Left lung (tissue), 10 donors: ENCODE results near the gene VMP1. TPM values are rescaled to one million over a fixed set of nuclear protein-coding genes. Genes with fewer than 3 reads are reported as not detected.
"Not testable (repeated sequence)": the region's sequence is repeated elsewhere in the genome, so short reads cannot be mapped to it uniquely, and the experiment has no call there.

Experiments used
- ATAC-seq: fragments of 200-7000 bp; cut with Tn5 transposase; one replicate; pipeline ENCODE4 v1.9.1; 2020; ENCODE audit warnings: moderate library complexity
- DNase-seq, 4 donors: peaks; one replicate each; pipeline ENCODE4 v3.0.0-alpha.2; 2013 to 2020
- H3K27ac ChIP-seq, 2 donors: fragments of 200-600 bp; sonication (generic) in 1 of 2; one replicate each; pipeline versions ENCODE4 v1.5.0 to v1.8.0; 2020 to 2021
- H3K27me3 ChIP-seq, 2 donors: fragments of 200-600 bp; sonication (generic) in 1 of 2; one replicate each; pipeline versions ENCODE4 v1.5.0 to v1.8.0; 2020 to 2021
- H3K36me3 ChIP-seq, 2 donors: fragments of 200-600 bp; sonication (generic) in 1 of 2; one replicate each; pipeline versions ENCODE4 v1.5.0 to v1.8.0; 2020 to 2021
- H3K4me1 ChIP-seq, 2 donors: fragments of 200-600 bp; one replicate each; pipeline ENCODE4 v1.8.0; 2021
- H3K4me3 ChIP-seq, 2 donors: fragments of 200-600 bp; sonication (generic) in 1 of 2; one replicate each; pipeline versions ENCODE4 v1.5.0 to v1.8.0; 2020 to 2021; ENCODE audit warnings: mild to moderate bottlenecking in 1 of 2
- H3K9me3 ChIP-seq, 2 donors: fragments of 200-600 bp; sonication (generic) in 1 of 2; one replicate each; pipeline versions ENCODE4 v1.5.0 to v1.8.0; 2020 to 2021
- CTCF ChIP-seq, 2 donors: fragments of 200-600 bp; sonication (generic) in 1 of 2; IDR thresholded peaks; one replicate each; pipeline versions ENCODE4 v1.5.0 to v1.8.0; 2021; ENCODE audit warnings: antibody characterized with exemption in 2 of 2
- intact Hi-C, 2 donors: fragments of 100-400 bp; cut with DNase I; formaldehyde crosslinking; loops; one replicate each; pipeline versions ENCODE4 v1.11.2 to v1.14.2; 2022
- polyA plus RNA-seq, 6 donors: library from polyadenylated mRNA; unstranded; fragments of 120-200 nt; gene quantifications; one replicate each; pipeline ENCODE4 v1.2.1, GENCODE V29; 2013; ENCODE audit not compliant: insufficient read length in 6 of 6
- total RNA-seq, 2 donors: library from RNA; stranded (reverse); fragmentation: NEBNext Ultra II Directional; extraction: Animal tissue kit (Norgen Biotek cat#: 25700); gene quantifications; one replicate each; pipeline ENCODE4 v1.2.1, GENCODE V29; 2021
- donor health status: DM: no; HTN: yes; CAD: no.
- donor health status: DM: no; HTN: no; CAD: no.

VMP1 gene
- total and polyA plus RNA-seq, 8 donors, result 98.2 to 343 (median 127) TPM

GRCh38 chr17:59796785-59797205, 89.3 kb downstream of the VMP1 start:
- Histone ChIP-seq H3K27me3 (no peaks in the 10 kb centered on the region), H3K36me3 (peaks cover 0 to 8% of the 10 kb centered on the region in 2 donors), H3K9me3 (no peaks in the 10 kb centered on the region), H3K4me3 (no peak overlapping the region), H3K4me1 (peaks cover 0 to 61% of the 10 kb centered on the region in 2 donors), H3K27ac (no peak overlapping the region)
- intact Hi-C loops, result no loop called here
- ATAC-seq (no peak), DNase-seq (no peak)
- TF ChIP-seq CTCF (IDR thresholded peaks at IDR 0.05), result no peak

GRCh38 chr17:59798111-59798510, 90.7 kb downstream of the VMP1 start:
- Histone ChIP-seq H3K4me3 (no peak overlapping the region), H3K9me3 (no peaks in the 10 kb centered on the region), H3K36me3 (peaks cover 0 to under 1% of the 10 kb centered on the region in 2 donors), H3K4me1 (peaks cover 0 to 61% of the 10 kb centered on the region in 2 donors), H3K27ac (peak overlapping the region in 1 of 2 donors; percentile 23), H3K27me3 (no peaks in the 10 kb centered on the region)
- ATAC-seq (no peak), DNase-seq (no peak)
- intact Hi-C loops, result no loop called here
- TF ChIP-seq CTCF (IDR thresholded peaks at IDR 0.05), result no peak

GRCh38 chr17:59800530-59800942, 93.1 kb downstream of the VMP1 start:
- Histone ChIP-seq H3K9me3 (no peaks in the 10 kb centered on the region), H3K36me3 (no peaks in the 10 kb centered on the region), H3K27ac (peak overlapping the region in 1 of 2 donors; percentile 42), H3K4me3 (no peak overlapping the region), H3K4me1 (peaks cover 0 to 61% of the 10 kb centered on the region in 2 donors), H3K27me3 (no peaks in the 10 kb centered on the region)
- DNase-seq (no peak), ATAC-seq (no peak)
- no peak for TF ChIP-seq CTCF (IDR thresholded peaks at IDR 0.05)
- intact Hi-C loops, result no loop called here

GRCh38 chr17:59802160-59802559, 94.7 kb downstream of the VMP1 start:
- Histone ChIP-seq H3K27ac (no peak overlapping the region), H3K9me3 (no peaks in the 10 kb centered on the region), H3K4me3 (no peak overlapping the region), H3K27me3 (no peaks in the 10 kb centered on the region), H3K4me1 (peaks cover 0 to 51% of the 10 kb centered on the region in 2 donors), H3K36me3 (no peaks in the 10 kb centered on the region)
- DNase-seq (no peak), ATAC-seq (no peak)
- TF ChIP-seq CTCF (IDR thresholded peaks at IDR 0.05), result no peak
- intact Hi-C loops, result no loop called here

GRCh38 chr17:59804901-59805465, 97.5 kb downstream of the VMP1 start:
- peaks cover 0 to 54% of the 10 kb centered on the region in 2 donors for H3K4me1 ChIP-seq
- DNase-seq (no peak), ATAC-seq (peak; percentile 28)
- intact Hi-C loops, result no loop called here
- no peaks in the 10 kb centered on the region for H3K9me3 ChIP-seq
- H3K27ac ChIP-seq, result peak overlapping the region; percentile 78 to 91
- peaks cover 0 to 4% of the 10 kb centered on the region in 2 donors for H3K36me3 ChIP-seq
- TF ChIP-seq CTCF (IDR thresholded peaks at IDR 0.05), result no peak
- H3K27me3 ChIP-seq, result no peaks in the 10 kb centered on the region
- H3K4me3 ChIP-seq, result no peak overlapping the region

- H3K36me3 ChIP-seq, H3K4me3 ChIP-seq, H3K27me3 ChIP-seq, ATAC-seq, intact Hi-C loops, H3K9me3 ChIP-seq, DNase-seq: not testable (repeated sequence)
- Histone ChIP-seq H3K27ac (peak overlapping the region; percentile 78 to 91), H3K4me1 (peaks cover 0 to 48% of the 10 kb centered on the region in 2 donors)
Measured at GRCh38 chr17:59806322-59806721, 98.9 kb downstream of the VMP1 start.
